Prostate gland (tissue), 2 donors: ENCODE results near the gene FOLR2.

Experiments
- CTCF ChIP-seq, 4 experiments: fragments of 200-600 bp in 2 of 4; fragments of 450-650 bp in 2 of 4; sonication (generic) in 2 of 4; IDR thresholded peaks; 1 replicate in 3 of 4; 2 replicates in 1 of 4; pipeline ENCODE4 v1.5.1; 2016 to 2019; ENCODE audit warnings: antibody characterized with exemption in 4 of 4, mild to moderate bottlenecking in 2 of 4, moderate library complexity in 2 of 4
- POLR2A ChIP-seq: fragments of 450-650 bp; IDR thresholded peaks from one replicate; pipeline ENCODE4 v1.6.1; 2016; ENCODE audit warnings: antibody characterized with exemption, mild to moderate bottlenecking
- POLR2AphosphoS5 ChIP-seq: sonication (generic); formaldehyde crosslinking; IDR thresholded peaks from one replicate; pipeline ENCODE4 v1.6.1; 2017; ENCODE audit warnings: antibody characterized with exemption

DNA sequence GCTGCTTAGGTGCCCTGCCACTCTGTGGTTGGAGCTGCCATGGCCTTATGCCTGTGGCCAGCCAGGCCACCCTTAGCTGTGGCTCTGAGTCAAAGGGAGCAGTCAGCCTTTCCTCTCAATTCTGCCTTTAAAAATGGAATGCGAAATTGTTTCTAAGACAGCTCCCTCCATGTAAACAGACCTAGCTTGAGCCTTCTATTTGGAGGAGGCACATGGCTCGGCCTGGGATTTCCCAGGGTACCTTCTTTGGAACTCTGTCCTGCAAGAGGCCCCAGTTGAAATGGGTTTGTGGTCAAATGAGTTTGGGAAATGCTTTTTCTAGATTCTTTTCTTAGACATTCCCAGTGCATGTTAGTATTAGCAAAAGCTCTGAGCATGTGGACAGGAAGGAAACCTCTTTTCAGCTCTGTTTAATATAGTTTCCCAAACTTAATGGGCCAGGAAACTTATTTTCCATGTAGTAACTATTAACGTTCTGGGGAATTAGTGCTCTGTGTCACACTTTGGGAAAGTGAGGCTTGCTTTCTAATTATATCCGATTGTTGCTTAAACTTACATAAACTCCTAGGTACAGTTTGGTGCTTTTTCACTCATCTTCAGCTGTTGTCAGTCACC is 19.6 kb downstream of the FOLR2 start:
- TF ChIP-seq POLR2AphosphoS5: no peak
- no peak for TF ChIP-seq POLR2A
- no peak for TF ChIP-seq CTCF (IDR thresholded peaks at IDR 0.05)
